ENCODE data around the gene NEMP1.
"Not testable (repeated sequence)": the region's sequence is repeated elsewhere in the genome, so short reads cannot be mapped to it uniquely, and the experiment has no call there.

The NEMP1 gene

GRCh38 chr12:57027805-57028153 is 50.8 kb downstream of the NEMP1 start:
- intact Hi-C loops (cut with micrococcal nuclease) = no loop called here
- no peaks in the 10 kb centered on the region for H3K36me3 Mint-ChIP-seq (ENCODE audit: low read depth)

GRCh38 chr12:57027011-57027804 is 51.4 kb downstream of the NEMP1 start:
- intact Hi-C loops (cut with micrococcal nuclease) = no loop called here
- Mint-ChIP-seq H3K9me3 (no peaks in the 10 kb centered on the region), H3K27ac (peak overlapping the region; percentile 33), H3K36me3 (ENCODE audit: low read depth) (no peaks in the 10 kb centered on the region), H3K4me3 (no peak overlapping the region), H3K27me3 (peaks cover 15% of the 10 kb centered on the region), H3K4me1 (ENCODE audit: low read depth) (peaks cover 35% of the 10 kb centered on the region)

More at GRCh38 chr12:57027805-57028153, 50.8 kb downstream of the NEMP1 start:
- Mint-ChIP-seq H3K9me3 (no peaks in the 10 kb centered on the region), H3K4me3 (no peak overlapping the region), H3K27me3 (peaks cover 15% of the 10 kb centered on the region), H3K27ac (peak overlapping the region; percentile 33), H3K4me1 (ENCODE audit: low read depth) (peaks cover 35% of the 10 kb centered on the region)

- Mint-ChIP-seq H3K9me3 (no peaks in the 10 kb centered on the region), H3K36me3 (ENCODE audit: low read depth) (no peaks in the 10 kb centered on the region), H3K27me3 (peaks cover 15% of the 10 kb centered on the region), H3K4me3 (no peak overlapping the region), H3K4me1 (ENCODE audit: low read depth) (peaks cover 24% of the 10 kb centered on the region), H3K27ac (no peak overlapping the region)
- intact Hi-C loops (cut with micrococcal nuclease) = no loop called here
These were observed 53.4 kb downstream of the NEMP1 start for GRCh38 chr12:57025196-57025595.

- H3K9me3 Mint-ChIP-seq; H3K36me3 Mint-ChIP-seq (ENCODE audit: low read depth); H3K4me3 Mint-ChIP-seq; H3K27ac Mint-ChIP-seq; intact Hi-C loops (cut with micrococcal nuclease): not testable (repeated sequence)
- Mint-ChIP-seq H3K4me1 (ENCODE audit: low read depth) (peaks cover 29% of the 10 kb centered on the region), H3K27me3 (peaks cover 12% of the 10 kb centered on the region)
These were observed 56.3 kb downstream of the NEMP1 start for GRCh38 chr12:57022324-57022723.

- Mint-ChIP-seq H3K4me3 (no peak overlapping the region), H3K36me3 (ENCODE audit: low read depth) (no peaks in the 10 kb centered on the region), H3K27me3 (peaks cover 11% of the 10 kb centered on the region), H3K27ac (peak overlapping the region; percentile 85), H3K4me1 (ENCODE audit: low read depth) (peaks cover 18% of the 10 kb centered on the region), H3K9me3 (no peaks in the 10 kb centered on the region)
- intact Hi-C loops (cut with micrococcal nuclease) = no loop called here
These were observed 58.4 kb downstream of the NEMP1 start for GRCh38 chr12:57019983-57020719.

- Mint-ChIP-seq H3K27me3 (peaks cover 23% of the 10 kb centered on the region), H3K4me1 (ENCODE audit: low read depth) (peaks cover 18% of the 10 kb centered on the region), H3K9me3 (no peaks in the 10 kb centered on the region), H3K4me3 (no peak overlapping the region), H3K36me3 (ENCODE audit: low read depth) (no peaks in the 10 kb centered on the region), H3K27ac (no peak overlapping the region)
- intact Hi-C loops (cut with micrococcal nuclease) = no loop called here
These were observed 59.7 kb downstream of the NEMP1 start for GRCh38 chr12:57018906-57019305.

GRCh38 chr12:57018353-57018752 is 60.2 kb downstream of the NEMP1 start:
- H3K27ac Mint-ChIP-seq; intact Hi-C loops (cut with micrococcal nuclease); H3K9me3 Mint-ChIP-seq; H3K36me3 Mint-ChIP-seq (ENCODE audit: low read depth); H3K4me3 Mint-ChIP-seq: not testable (repeated sequence)
- Mint-ChIP-seq H3K4me1 (ENCODE audit: low read depth) (peaks cover 18% of the 10 kb centered on the region), H3K27me3 (peaks cover 29% of the 10 kb centered on the region)

GRCh38 chr12:57016348-57016747 is 62.2 kb downstream of the NEMP1 start, which contains the start of gene TAC3:
Gene TAC3 (minus strand): TSS chr12:57016529. CDS start chr12:57015797, 732 bp downstream.
- H3K4me1 Mint-ChIP-seq (ENCODE audit: low read depth) = peaks cover 26% of the 10 kb centered on the region
- H3K9me3 Mint-ChIP-seq = no peaks in the 10 kb centered on the region
- H3K27me3 Mint-ChIP-seq = peaks cover 37% of the 10 kb centered on the region
- no peaks in the 10 kb centered on the region for H3K36me3 Mint-ChIP-seq (ENCODE audit: low read depth)
- no peak within 1 kb of the TSS for H3K4me3 Mint-ChIP-seq
- intact Hi-C loops (cut with micrococcal nuclease) = no loop called here
- H3K27ac Mint-ChIP-seq = no peak within 1 kb of the TSS

- intact Hi-C loops (cut with micrococcal nuclease) = no loop called here
- Mint-ChIP-seq H3K4me3 (no peak overlapping the region), H3K27ac (no peak overlapping the region), H3K4me1 (ENCODE audit: low read depth) (peaks cover 14% of the 10 kb centered on the region), H3K36me3 (ENCODE audit: low read depth) (no peaks in the 10 kb centered on the region), H3K27me3 (peaks cover 37% of the 10 kb centered on the region), H3K9me3 (no peaks in the 10 kb centered on the region)
These were observed 65.8 kb downstream of the NEMP1 start for GRCh38 chr12:57012600-57013465.

- no peaks in the 10 kb centered on the region for H3K9me3 Mint-ChIP-seq
- H3K4me3 Mint-ChIP-seq = no peak overlapping the region
- no peak overlapping the region for H3K27ac Mint-ChIP-seq
- H3K36me3 Mint-ChIP-seq (ENCODE audit: low read depth) = no peaks in the 10 kb centered on the region
- intact Hi-C loops (cut with micrococcal nuclease) = no loop called here
- H3K4me1 Mint-ChIP-seq (ENCODE audit: low read depth) = peaks cover 20% of the 10 kb centered on the region
- H3K27me3 Mint-ChIP-seq = peaks cover 35% of the 10 kb centered on the region
These were observed 66.9 kb downstream of the NEMP1 start for GRCh38 chr12:57011438-57012424.

- Mint-ChIP-seq H3K27ac (no peak overlapping the region), H3K4me3 (no peak overlapping the region), H3K27me3 (peaks cover 31% of the 10 kb centered on the region), H3K4me1 (ENCODE audit: low read depth) (peaks cover 25% of the 10 kb centered on the region), H3K36me3 (ENCODE audit: low read depth) (peaks cover 4% of the 10 kb centered on the region), H3K9me3 (no peaks in the 10 kb centered on the region)
- intact Hi-C loops (cut with micrococcal nuclease) = no loop called here
These were observed 67.9 kb downstream of the NEMP1 start for GRCh38 chr12:57010627-57011247.

GRCh38 chr12:57009949-57010626 is 68.5 kb downstream of the NEMP1 start:
- intact Hi-C loops (cut with micrococcal nuclease) = loop anchor here (5.0 kb wide), 2 partner anchors 37 to 102 kb away; partner anchors contain the start of gene STAT6
- no peak overlapping the region for H3K27ac Mint-ChIP-seq
- H3K27me3 Mint-ChIP-seq = peaks cover 26% of the 10 kb centered on the region
- H3K4me1 Mint-ChIP-seq (ENCODE audit: low read depth) = peaks cover 31% of the 10 kb centered on the region
- H3K36me3 Mint-ChIP-seq (ENCODE audit: low read depth) = peaks cover 5% of the 10 kb centered on the region
- no peaks in the 10 kb centered on the region for H3K9me3 Mint-ChIP-seq
- no peak overlapping the region for H3K4me3 Mint-ChIP-seq
